Measurements from ENCODE around the gene KRT73.

KRT73 gene

DNA sequence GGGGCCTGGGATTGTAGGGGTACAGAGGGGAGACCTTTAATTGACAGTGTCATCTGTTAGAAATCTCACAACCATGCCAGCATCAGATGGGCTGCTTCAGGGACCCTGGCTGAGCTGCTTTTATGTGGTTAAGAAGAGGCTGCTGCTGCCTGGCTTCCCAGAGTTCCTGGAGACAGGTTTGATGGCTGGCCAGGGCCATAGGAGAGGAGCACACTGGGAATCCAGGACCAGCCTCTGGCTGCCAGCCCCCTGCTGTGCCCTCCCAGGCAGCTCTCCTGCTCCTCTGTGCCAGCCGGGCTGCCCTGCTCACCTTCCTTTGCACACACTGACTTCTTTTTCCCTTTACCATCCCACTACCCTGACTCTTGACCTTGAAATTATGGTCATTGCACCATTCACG is 507 bp upstream of the KRT73 start:
- no peak for DNase-seq (ENCODE audit: low read depth in 2 of 2)

DNA sequence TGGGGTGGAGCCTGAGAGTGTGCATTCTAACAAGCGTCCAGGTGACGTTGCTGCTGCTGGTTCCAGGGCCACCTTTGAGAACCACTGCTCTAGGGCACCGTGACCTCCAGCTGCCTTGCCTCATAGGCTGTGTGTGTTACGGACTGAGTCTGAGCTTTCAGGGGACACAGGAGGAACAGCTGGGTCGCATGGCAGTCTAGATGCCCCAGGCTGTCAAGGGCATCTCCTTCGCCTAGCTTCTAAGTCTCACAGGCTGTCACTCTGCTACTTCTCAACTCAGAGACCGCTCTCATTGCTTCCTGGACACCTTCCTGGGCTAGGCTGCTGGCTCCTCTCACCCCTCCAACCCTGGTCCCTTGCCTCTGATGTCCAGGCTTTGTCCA is 965 bp downstream of the KRT73 start:
- DNase-seq (ENCODE audit: low read depth in 2 of 2) = no peak

- no peak for DNase-seq (ENCODE audit: low read depth in 2 of 2)
Observed at GRCh38 chr12:52616680-52617402, 1.5 kb downstream of the KRT73 start.

DNA sequence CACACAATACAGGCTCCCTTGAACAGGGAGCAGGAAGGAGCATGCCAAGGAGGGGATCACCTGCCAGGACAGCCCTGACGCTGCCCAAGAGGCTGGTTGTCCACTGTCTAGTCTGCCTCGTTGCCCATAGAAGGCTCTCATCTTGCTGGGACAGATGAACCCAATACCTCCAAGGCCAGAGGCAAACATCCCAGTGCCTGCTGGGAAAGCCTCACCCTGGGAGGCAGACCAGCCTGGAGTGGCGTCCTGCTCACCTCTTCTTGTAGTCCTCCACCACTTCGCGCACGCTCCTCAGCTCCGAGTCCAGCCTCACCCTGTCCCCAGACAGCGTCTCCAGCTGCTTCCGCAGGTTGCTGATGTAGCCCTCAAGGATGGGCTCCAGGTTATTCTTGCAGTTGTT is 2.4 kb downstream of the KRT73 start:
- DNase-seq (ENCODE audit: low read depth in 2 of 2) = no peak

- no peak for DNase-seq (ENCODE audit: low read depth in 2 of 2)
Observed at GRCh38 chr12:52615208-52615868, 3.0 kb downstream of the KRT73 start.

GRCh38 chr12:52614381-52615207 is 3.8 kb downstream of the KRT73 start:
- DNase-seq (ENCODE audit: low read depth in 2 of 2) = no peak

DNA sequence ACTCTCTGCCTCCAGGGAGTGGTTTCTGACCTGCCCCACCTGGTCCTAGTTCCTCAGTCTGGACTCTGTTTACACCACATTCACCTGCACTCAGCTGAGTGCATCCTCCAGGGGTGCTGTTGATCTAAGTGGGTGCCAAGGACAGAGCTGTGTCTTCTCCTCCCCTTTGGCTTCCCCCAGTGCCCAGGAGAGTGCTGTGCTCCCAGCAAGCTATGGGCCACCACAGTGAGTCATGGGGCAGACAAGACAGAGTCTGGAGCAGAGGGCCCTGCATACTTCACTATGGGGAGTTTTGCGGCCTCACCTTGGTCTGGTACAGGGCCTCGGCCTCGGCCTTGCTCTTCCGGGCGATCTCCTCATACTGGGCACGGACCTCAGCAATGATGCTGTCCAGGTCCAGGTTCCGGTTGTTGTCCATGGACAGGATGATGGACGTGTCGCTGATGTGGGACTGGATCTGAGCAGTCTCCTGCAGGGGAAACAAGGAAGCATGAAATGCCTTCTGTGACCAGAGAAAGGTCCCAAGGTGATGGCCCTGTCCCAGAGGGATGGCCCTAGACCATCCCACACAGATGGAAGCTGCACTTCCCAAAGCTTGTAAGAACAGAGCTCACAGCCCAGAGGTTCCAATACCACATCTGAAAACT is 4.9 kb downstream of the KRT73 start:
- no peak for DNase-seq (ENCODE audit: low read depth in 2 of 2)

- DNase-seq (ENCODE audit: low read depth in 2 of 2) = no peak
Observed at GRCh38 chr12:52612431-52613383, 5.7 kb downstream of the KRT73 start.

GRCh38 chr12:52611080-52611468 is 7.3 kb downstream of the KRT73 start:
- no peak for DNase-seq (ENCODE audit: low read depth in 2 of 2)

DNA sequence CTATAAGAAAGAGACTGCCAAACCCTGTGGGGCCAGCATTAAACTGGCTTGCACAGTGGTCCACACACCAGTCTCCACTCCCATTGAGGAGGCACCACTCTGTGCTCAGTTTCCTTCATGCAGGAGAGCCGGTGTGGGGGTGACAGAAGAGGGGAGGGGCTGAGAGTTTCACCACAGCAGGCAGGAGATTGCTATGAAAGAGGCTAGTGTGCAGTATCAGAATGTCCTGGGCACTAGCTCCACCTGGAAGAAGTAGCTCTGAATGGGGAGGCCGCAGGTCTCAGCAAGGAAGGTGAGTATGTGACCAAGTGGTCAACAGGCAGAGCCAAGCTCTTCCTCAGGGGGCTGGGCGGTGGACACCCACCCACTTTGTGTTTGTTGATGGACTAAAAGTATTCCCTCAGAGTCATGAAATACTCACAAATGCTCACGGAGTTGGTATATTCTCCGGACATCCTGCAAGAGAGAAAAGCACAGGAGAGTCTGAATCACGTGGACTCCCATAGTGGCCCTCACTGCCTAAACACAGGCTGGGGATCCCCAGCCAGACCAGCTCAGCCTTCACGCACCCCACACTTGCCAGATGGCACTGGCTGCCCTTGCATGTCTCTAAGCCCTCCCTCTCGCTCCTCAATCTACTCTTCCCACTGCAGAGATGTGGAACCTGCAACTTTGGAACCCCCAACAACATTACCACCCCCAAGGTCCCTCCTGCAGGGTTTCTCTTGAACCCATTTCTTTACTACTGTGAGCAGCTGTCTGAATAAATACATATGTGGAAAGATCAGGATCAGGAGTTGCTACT is 9.3 kb downstream of the KRT73 start:
- DNase-seq (ENCODE audit: low read depth in 2 of 2) = no peak

GRCh38 chr12:52608161-52608560 is 10.2 kb downstream of the KRT73 start:
- no peak for DNase-seq (ENCODE audit: low read depth in 2 of 2)

GRCh38 chr12:52607314-52607713 is 11.0 kb downstream of the KRT73 start:
- no peak for DNase-seq (ENCODE audit: low read depth in 2 of 2)

- no peak for DNase-seq (ENCODE audit: low read depth in 2 of 2)
Observed at GRCh38 chr12:52606581-52607218, 11.7 kb downstream of the KRT73 start.

DNA sequence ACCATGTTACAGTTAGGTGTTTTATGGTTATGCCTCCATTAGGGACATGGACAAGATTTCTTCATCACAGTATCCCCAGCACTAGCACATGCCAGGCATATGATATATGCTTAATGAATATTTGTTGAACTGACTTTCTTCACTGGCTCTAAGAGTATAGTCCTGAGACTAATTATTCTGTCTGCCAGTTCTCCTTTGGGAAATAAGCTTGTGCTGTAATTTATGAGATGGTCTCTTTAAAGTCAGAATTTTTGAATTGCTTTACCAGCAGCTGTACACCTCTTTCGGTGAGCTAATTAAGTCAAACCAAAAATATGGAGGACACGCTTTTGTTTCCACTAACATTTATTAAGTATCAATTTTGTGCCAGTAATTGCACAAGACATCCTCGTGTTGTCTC is 12.3 kb downstream of the KRT73 start:
- DNase-seq (ENCODE audit: low read depth in 2 of 2) = no peak

DNA sequence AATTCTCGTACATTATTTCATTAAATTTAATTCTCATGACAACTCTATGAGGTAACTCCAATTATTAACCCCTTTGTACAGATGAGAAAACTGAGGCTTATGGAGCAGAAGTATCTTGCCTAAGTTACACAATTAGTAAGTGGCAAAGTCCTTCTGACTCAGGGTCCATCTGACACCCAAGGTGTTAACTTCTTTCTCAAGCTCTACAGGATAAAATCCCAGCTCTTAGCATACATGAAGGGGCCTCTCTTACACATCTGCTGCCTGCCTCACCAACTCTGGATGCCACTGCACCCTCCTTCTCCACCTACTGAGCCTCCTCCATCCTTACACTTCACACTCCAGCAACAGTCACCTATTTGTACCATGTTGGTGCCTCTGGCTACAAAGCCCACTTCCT is 12.8 kb downstream of the KRT73 start:
- no peak for DNase-seq (ENCODE audit: low read depth in 2 of 2)

DNA sequence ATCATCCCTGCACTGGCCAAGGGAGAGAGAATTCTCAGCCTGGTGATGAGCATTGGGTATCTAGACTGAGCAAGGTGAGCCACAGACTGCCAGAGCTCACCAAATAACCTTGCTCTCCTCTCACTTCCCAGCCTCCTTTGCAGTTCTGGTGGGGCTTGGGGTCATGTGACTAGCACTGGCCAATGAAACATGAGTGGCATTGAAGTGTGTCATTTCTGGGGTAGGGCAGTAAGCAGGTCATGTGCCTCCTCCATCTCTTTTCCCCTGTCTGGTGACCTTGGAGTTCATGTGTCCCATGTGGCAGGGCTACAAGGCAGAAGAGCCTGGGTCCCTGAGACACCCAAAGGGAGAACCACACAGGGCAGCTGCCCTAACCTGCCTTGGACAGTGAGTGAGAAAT is 13.5 kb downstream of the KRT73 start:
- no peak for DNase-seq (ENCODE audit: low read depth in 2 of 2)

GRCh38 chr12:52603314-52603713 is 15.0 kb downstream of the KRT73 start:
- no peak for DNase-seq (ENCODE audit: low read depth in 2 of 2)

DNA sequence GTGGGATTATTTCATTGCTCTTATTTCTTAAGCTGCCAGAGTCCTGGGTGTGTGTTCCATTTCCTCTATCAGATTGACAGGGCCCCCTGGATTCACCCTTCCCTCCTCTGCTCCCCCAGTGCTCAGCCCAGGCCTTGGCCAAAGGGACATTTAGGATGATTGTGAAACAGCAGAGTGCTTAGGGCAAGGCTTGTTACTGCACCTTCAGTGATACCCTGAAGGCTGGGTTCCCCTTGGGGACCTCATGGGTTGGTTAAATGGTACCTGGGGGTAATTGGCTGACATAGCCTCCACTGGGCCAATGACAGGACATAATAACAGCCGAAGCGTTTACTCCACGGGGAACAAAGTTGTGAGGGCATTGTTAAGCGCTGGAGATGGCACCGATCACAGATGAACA is 15.8 kb downstream of the KRT73 start:
- no peak for DNase-seq (ENCODE audit: low read depth in 2 of 2)

GRCh38 chr12:52601671-52602070 is 16.7 kb downstream of the KRT73 start:
- no peak for DNase-seq (ENCODE audit: low read depth in 2 of 2)

GRCh38 chr12:52600941-52601481 is 17.3 kb downstream of the KRT73 start, which contains the start of gene KRT72:
TSS of gene KRT72 (minus strand) at chr12:52601463. CDS start at chr12:52601452, 11 bp downstream.
- DNase-seq (ENCODE audit: low read depth in 2 of 2) = no peak

Measured in stimulated activated CD4-positive, alpha-beta T cell treated with anti-CD3 and anti-CD28 coated beads, Interleukin-1b, Interleukin-23, amount 100 ng/mL, for 1 hour (primary cell).